GM20000 (cell line): Measurements from ENCODE around the gene WARS2.
"Not testable (repeated sequence)": the region's sequence is repeated elsewhere in the genome, so short reads cannot be mapped to it uniquely, and the experiment has no call there.

Experiments
- DNase-seq: peaks from one replicate; pipeline ENCODE4 v3.0.0; 2012; ENCODE audit warnings: low spot score
- TF ChIP-seq, protein P1 (sequence below): IDR thresholded peaks from 2 replicates; pipeline ENCODE4 v1.5.1; 2012; ENCODE audit warnings: mild to moderate bottlenecking, control low read depth; ENCODE audit errors: extremely low read depth, missing control alignments

The WARS2 gene

DNA sequence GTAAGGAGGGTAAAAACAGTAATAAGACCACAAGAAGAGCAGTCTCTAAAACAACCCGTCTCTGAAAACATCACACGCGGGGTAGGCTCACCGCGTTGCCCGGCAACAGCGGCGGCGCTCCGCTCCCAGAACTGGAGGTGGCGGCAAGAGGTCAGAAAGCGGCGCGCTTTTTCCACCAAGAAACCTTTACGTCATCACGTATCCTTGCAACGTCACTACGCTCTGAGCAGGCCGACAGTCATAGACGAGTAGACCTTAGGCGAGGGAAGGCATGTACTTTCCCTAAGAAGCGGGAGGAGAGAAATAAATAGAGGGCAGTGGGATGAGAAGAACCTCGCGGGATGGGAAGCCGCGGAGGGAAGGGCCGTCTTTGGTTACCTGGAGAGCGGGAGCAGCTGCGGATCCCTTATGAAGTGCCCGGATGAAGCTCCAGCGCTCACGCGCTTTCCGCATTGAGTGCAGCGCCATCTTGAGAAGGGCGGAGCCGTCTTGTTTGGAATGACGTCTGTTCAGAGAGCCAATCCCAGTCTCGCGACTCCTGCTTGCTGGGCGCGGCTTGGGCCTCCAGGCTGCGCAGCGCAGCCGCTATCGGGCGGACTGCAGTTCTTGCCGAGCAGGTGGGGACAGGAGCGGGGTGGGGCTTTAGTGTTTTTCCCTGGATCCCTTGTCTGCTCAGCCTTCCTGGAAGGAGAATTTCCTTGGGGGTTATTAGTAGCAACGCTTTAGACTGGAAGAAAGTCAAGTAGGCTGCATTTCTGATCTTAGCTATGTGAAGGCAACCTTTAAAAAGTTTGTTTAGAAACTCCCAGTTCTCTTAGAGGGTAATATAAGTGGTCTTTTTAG is at the start of gene WARS2:
TSS of gene WARS2 (minus strand) at position 477 of the 843 bp plus-strand sequence. CDS start at position 468, 9 bp downstream.
- TF ChIP-seq, protein P1, sequence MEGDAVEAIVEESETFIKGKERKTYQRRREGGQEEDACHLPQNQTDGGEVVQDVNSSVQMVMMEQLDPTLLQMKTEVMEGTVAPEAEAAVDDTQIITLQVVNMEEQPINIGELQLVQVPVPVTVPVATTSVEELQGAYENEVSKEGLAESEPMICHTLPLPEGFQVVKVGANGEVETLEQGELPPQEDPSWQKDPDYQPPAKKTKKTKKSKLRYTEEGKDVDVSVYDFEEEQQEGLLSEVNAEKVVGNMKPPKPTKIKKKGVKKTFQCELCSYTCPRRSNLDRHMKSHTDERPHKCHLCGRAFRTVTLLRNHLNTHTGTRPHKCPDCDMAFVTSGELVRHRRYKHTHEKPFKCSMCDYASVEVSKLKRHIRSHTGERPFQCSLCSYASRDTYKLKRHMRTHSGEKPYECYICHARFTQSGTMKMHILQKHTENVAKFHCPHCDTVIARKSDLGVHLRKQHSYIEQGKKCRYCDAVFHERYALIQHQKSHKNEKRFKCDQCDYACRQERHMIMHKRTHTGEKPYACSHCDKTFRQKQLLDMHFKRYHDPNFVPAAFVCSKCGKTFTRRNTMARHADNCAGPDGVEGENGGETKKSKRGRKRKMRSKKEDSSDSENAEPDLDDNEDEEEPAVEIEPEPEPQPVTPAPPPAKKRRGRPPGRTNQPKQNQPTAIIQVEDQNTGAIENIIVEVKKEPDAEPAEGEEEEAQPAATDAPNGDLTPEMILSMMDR: no peak
- DNase-seq: peak; percentile 88

DNA sequence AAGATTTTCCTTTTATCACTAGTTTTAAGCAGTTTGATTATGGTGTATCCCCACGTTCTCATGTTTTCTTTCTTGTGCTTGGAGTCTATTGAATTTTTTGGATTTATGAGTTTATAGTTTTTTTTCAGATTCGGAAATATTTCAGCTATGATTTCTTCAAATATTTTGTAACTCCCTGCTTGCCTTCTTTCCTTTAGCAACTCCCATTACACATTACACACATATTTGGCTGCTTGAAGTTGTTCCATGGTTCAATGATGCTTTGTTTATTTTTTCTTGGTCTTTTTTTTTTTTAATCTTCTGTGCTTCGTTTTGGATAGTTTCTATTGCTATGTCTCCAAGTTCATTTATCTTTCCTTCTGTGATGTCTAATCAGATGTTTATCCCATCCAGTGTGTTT is 48.5 kb upstream of the WARS2 start:
- no peak for DNase-seq
- TF ChIP-seq, protein P1: no peak

DNA sequence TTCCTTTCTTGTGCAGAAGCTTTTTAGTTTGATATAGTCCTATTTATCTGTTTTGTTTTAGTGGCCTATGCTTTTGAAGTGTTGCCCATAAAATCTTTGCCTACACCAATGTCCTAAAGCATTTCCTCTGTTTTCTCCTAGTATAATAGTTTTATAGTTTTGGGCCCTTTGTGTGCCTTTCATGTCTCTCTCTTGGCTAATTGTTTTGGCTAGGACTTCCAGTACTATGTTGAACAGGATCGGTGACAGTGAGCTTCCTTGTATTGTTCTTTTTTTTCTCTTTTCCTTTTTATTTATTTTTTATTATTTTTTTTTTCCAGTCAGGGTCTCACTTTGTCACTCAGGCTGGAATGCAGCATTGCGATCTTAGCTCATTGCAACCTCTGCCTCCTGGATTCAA is 47.0 kb upstream of the WARS2 start:
- TF ChIP-seq, protein P1: no peak
- no peak for DNase-seq

DNA sequence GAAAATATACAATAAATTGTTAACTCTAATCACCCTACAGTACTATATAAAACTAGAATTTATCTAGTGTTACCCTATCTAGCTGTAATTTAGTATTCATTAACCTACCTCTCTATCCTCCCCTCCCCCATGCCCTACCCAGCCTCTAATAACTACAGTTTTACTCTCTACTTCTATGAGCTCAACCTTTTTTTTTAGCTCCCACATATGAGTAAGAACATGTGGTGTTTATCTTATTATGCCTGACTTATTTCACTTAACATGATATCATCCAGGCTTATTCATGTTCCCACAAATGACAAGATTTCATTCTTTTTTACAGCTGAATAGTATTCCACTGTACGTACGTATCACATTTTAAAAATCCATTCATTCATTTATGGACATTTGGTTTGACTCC is 46.0 kb upstream of the WARS2 start:
- no peak for DNase-seq
- TF ChIP-seq, protein P1: no peak

DNA sequence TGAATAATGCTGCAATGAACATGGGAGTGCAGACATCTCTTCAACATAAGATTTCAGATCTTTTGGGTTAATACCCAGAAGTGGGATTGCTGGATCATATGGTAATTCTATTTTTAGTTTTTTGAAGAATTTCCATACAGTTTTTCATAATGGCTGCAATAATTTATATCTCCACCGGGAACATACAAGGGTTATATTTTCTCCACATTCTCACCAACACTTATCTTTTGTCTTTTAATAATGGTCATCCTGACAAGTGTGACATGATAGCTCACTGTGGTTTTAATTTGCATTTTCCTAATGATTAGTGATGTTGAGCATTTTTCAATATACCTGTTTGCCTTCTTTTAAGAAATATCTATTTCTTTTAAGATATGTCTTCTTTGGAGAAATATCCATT is 44.5 kb upstream of the WARS2 start:
- TF ChIP-seq, protein P1: no peak
- no peak for DNase-seq

DNA sequence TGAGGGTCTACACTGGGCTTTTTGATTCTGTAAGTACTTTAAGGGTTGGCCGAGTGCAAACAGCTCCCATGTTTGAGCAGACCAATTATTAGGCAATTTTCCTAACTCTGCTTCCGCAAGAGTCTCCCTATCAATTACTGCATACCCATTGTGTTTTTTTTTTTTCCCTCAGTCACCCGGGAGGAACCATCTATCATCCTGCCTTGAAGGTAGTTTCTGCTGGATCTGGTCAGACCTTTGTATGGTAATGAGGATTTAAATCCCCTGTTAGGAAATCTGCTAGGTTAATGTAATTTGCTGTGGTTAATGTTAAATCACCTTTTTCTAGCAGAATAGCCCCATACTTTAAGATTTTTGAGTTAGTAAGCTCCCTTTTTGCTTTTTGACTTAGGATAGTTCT is 40.8 kb upstream of the WARS2 start:
- no peak for DNase-seq
- TF ChIP-seq, protein P1: no peak

DNA sequence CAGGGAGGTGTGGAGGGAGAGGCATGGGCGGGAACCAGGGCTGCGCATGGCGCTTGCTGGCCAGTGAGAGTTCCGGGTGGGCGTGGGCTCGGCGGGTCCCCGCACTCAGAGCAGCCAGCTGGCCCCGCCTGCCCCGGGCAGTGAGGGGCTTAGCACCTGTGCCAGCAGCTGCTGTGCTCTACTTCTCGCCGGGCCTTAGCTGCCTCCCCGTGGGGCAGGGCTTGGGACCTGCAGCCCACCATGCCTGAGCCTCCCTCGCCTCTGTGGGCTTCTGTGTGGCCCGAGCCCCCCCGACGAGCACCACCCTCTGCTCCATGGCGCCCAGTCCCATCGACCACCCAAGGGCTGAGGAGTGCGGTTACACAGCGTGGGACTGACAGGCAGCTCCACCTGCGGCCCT is 38.6 kb upstream of the WARS2 start:
- TF ChIP-seq, protein P1: no peak
- DNase-seq: no peak

DNA sequence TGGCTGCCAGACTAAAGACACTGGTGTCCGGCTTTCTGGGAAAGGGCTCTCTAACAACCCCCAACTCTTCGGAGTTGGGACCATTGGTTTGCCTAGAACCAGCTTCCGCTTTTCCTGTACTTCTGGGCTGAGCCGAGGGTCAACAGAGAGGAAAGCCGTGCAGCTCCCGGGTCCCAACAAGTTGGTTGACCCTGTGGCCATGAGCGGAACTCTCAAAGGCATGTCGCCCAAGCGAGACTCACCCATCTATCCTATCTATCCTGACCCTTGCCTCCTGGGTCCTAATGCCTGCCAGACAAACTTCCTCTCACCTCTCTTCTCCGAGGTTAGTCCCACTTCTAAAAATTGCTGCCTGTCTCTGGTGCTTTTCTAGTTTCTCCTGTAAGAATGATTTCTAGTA is 32.5 kb upstream of the WARS2 start:
- not testable (repeated sequence) for DNase-seq

DNA sequence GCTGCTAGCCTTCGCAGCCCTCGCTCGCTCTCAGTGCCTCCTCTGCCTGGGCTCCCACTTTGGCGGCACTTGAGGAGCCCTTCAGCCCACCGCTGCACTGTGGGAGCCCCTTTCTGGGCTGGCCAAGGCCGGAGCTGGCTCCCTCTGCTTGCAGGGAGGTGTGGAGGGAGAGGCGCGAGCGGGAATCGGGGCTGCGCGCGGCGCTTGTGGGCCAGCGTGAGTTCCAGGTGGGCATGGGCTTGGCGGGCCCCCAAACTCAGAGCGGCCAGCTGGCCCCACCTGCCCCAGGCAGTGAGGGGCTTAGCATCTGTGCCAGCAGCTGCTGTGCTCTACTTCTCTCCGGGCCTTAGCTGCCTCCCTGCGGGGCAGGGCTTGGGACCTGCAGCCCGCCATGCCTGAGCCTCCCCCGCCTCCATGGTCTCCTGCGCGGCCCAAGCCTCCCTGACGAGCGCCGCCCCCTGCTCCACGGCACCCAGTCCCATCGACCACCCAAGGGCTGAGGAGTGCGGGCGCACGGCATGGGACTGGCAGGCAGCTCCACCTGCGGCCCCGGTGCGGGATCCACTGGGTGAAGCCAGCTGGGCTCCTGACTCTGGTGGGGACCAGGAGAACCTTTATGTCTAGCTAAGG is 31.0 kb upstream of the WARS2 start:
- DNase-seq: not testable (repeated sequence)
